Activated CD8-positive, alpha-beta T cell treated with anti-CD3 and anti-CD28 coated beads, Interleukin-2, amount 10 ng/mL, durations not matched to agents 7 days and 5 days (primary cell): ENCODE measurements around the gene MYG1. TPM values are rescaled to one million over a fixed set of nuclear protein-coding genes. Genes with fewer than 3 reads are reported as not detected.

Source experiments
- ATAC-seq: fragments of 150-1000 bp; cut with Tn5 transposase; one replicate; pipeline ENCODE4 v1.10.0; 2021; ENCODE audit warnings: moderate library complexity
- CTCF ChIA-PET: fragments of 350-600 bp; sonication (Branson Sonifier 250); formaldehyde crosslinking; loops from one replicate; lab custom pipeline; 2021; ENCODE audit warnings: antibody characterized with exemption; lab: Charles Lee
- POLR2A ChIA-PET: fragments of 350-600 bp; sonication (Branson Sonifier 250); formaldehyde crosslinking; loops from one replicate; lab custom pipeline; 2021; ENCODE audit warnings: antibody characterized with exemption; lab: Charles Lee
- DNase-seq: peaks from one replicate; pipeline ENCODE4 v3.0.0-alpha.2; 2020
- H3K27ac Mint-ChIP-seq: one replicate; pipeline ENCODE4 v1.8.0; 2021; ENCODE audit warnings: mild to moderate bottlenecking, mixed read lengths
- H3K27me3 Mint-ChIP-seq: one replicate; pipeline ENCODE4 v1.8.0; 2021; ENCODE audit warnings: low read depth, mixed read lengths
- H3K36me3 Mint-ChIP-seq: one replicate; pipeline ENCODE4 v1.8.0; 2021; ENCODE audit warnings: low read depth, mixed read lengths
- H3K4me1 Mint-ChIP-seq: one replicate; pipeline ENCODE4 v1.8.0; 2021; ENCODE audit warnings: low read depth, mixed read lengths
- H3K4me3 Mint-ChIP-seq: one replicate; pipeline ENCODE4 v1.8.0; 2021; ENCODE audit warnings: mild to moderate bottlenecking, mixed read lengths
- H3K9me3 Mint-ChIP-seq: one replicate; pipeline ENCODE4 v1.8.0; 2022; ENCODE audit warnings: mixed read lengths; ENCODE audit not compliant: insufficient read depth
- total RNA-seq, 2 experiments: library from RNA; stranded (reverse); gene quantifications; one replicate each; pipeline ENCODE4 v1.2.3, GENCODE V29; 2021

MYG1 gene
- total RNA-seq, 2 experiments from 2014 or later: 55.6 to 56.9 TPM

DNA sequence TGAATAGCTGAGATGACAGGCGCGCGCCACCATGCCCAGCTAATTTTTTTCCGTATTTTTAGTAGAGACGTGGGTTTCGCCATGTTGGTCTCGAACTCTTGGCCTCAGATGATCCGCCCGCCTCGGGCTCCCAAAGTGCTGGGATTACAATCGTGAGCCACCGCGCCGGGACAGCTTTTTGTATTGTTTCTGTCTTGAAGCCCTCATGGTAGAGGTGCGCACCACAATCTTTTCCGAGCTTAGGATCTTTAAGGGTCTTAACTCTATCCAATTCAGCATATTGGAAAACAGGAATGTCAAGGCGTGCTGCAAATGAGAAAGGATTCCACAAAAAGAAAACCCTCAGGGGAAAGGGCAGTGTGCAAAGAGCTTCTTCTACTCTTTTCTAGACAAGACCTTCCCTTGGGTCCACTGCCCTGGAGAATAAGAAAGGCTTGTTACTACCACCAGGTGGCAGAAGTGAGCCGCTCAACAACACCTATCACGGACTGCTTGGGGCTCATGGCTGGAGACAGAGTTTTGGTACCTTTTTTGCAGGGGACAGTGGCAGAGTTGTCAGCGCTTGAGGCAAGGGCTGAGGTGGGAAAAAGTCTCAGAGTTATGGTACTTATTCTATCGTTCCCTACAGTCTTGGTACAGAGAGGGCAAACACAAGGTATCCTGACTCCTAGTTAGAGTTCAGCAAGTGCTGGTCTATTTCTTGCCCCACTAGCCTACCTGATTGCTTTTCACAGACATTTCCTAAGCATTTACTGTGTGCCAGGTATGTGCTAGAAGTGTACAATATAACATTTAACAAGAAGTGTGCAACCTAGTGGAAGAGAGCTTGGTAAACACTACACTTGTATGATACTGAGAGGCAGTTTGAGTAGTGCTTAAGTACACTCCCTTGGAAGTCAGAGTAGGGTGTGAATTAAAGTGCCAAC, 53.1 kb downstream of the MYG1 start:
- no peak overlapping the region for H3K4me3 Mint-ChIP-seq
- peaks cover 9% of the 10 kb centered on the region for H3K4me1 Mint-ChIP-seq
- peak overlapping the region; percentile 23 for H3K27ac Mint-ChIP-seq
- CTCF ChIA-PET: interaction anchor here (0.6 to 8.3 kb wide), 60 partner anchors 8 to 286 kb away, joined by 3 to 171 read pairs (median 5); partner anchors contain the start of genes AAAS, AMHR2, NPFF and PRR13
- POLR2A ChIA-PET: interaction anchor here (0.6 to 1.5 kb wide), 9 partner anchors 25 to 88 kb away, joined by 3 to 12 read pairs (median 4); no protein-coding TSS in a partner anchor
- DNase-seq (peak; percentile 92), ATAC-seq (peak; percentile 99)
- no peaks in the 10 kb centered on the region for H3K36me3 Mint-ChIP-seq
- H3K27me3 Mint-ChIP-seq: no peaks in the 10 kb centered on the region
- H3K9me3 Mint-ChIP-seq: no peaks in the 10 kb centered on the region

DNA sequence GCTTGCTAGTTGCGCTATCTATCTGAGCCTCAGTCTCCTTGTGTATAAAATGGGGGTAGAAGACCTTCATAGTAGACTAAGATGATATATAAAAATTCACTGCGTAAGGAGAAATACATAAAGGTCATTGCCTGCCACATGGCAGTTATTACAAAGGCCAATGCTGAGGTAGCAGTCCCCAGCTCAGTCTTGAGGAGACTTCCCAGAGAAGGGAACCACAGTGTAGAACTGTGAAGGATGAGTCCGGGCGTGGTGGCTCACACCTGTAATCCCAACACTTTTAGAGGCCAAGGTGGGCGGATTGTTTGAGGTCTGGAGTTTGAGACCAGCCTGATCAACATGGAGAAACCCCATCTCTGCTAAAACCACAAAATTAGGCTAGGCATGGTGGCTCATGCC, 53.8 kb downstream of the MYG1 start:
- no peaks in the 10 kb centered on the region for H3K27me3 Mint-ChIP-seq
- no peaks in the 10 kb centered on the region for H3K36me3 Mint-ChIP-seq
- ChIA-PET CTCF (interaction anchor here (0.8 to 8.3 kb wide), 25 partner anchors 9 to 250 kb away, joined by 3 to 171 read pairs (median 15); partner anchors contain the start of genes AAAS, AMHR2, NPFF and SOAT2), POLR2A (interaction anchor here (0.7 to 1.5 kb wide), 2 partner anchors 68 to 87 kb away, joined by 3 to 4 read pairs; no protein-coding TSS in a partner anchor)
- DNase-seq: no peak
- no peak overlapping the region for H3K4me3 Mint-ChIP-seq
- H3K27ac Mint-ChIP-seq: no peak overlapping the region
- H3K4me1 Mint-ChIP-seq: peaks cover 9% of the 10 kb centered on the region
- H3K9me3 Mint-ChIP-seq: no peaks in the 10 kb centered on the region
- ATAC-seq: no peak

DNA sequence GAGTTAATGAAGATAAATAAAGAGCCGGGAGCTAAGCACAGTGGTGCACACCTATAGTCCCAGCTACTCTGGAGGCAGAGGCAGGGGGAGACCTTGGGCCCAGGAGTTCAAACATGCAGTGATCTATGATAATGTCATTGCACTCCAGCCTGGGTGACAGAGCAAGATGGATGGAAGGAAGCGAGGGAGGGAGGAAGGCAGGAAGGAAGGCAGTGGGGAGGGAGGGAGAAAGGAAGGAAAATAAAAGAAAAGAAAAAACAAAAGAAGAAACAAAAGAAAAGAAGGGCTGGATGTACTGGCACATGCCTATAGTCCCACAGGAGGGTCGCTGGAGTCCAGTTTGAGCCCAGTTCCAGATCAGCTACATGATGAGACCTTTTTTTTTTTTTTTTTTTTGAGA, 55.6 kb downstream of the MYG1 start:
- H3K4me1 Mint-ChIP-seq: peaks cover 9% of the 10 kb centered on the region
- no peaks in the 10 kb centered on the region for H3K27me3 Mint-ChIP-seq
- ATAC-seq (no peak), DNase-seq (no peak)
- no peaks in the 10 kb centered on the region for H3K9me3 Mint-ChIP-seq
- POLR2A ChIA-PET: no interaction called here
- H3K4me3 Mint-ChIP-seq: no peak overlapping the region
- H3K36me3 Mint-ChIP-seq: no peaks in the 10 kb centered on the region
- CTCF ChIA-PET: interaction anchor here (1.0 to 8.3 kb wide), 5 partner anchors 11 to 153 kb away, joined by 3 to 171 read pairs (median 33); partner anchors contain the start of gene AMHR2
- no peak overlapping the region for H3K27ac Mint-ChIP-seq

Other genes with a start within 250 kb of the MYG1 start
- 1 to 10 TPM; 1.0 to 1.4 TPM for gene TNS2, start 249.6 kb upstream of the MYG1 start, total RNA-seq
- gene SPRYD3, start 220.3 kb upstream of the MYG1 start, total RNA-seq: 10 to 100 TPM; 27.2 to 31.2 TPM
- 1 to 10 TPM; 3.1 to 5.4 TPM for gene IGFBP6, start 202.0 kb upstream of the MYG1 start, total RNA-seq
- gene SOAT2, start 196.2 kb upstream of the MYG1 start, total RNA-seq: 10 to 100 TPM; 10.8 to 13.3 TPM
- 10 to 100 TPM; 28.2 to 31.4 TPM for gene ZNF740, start 119.0 kb upstream of the MYG1 start, total RNA-seq
- gene CSAD, start 118.8 kb upstream of the MYG1 start, total RNA-seq: 10 to 100 TPM; 15.7 to 17.0 TPM
- gene ITGB7, start 92.4 kb upstream of the MYG1 start, total RNA-seq: 100 to 1,000 TPM; 500 to 503 TPM
- 10 to 100 TPM; 44.1 to 45.9 TPM for gene RARG, start 67.5 kb upstream of the MYG1 start, total RNA-seq
- 100 to 1,000 TPM; 126 TPM for gene ESPL1, start 31.4 kb upstream of the MYG1 start, total RNA-seq
- 100 to 1,000 TPM; 292 to 307 TPM for gene PFDN5, start 4.2 kb upstream of the MYG1 start, total RNA-seq
- gene AAAS, start 21.9 kb downstream of the MYG1 start, total RNA-seq: 10 to 100 TPM; 67.5 to 67.9 TPM
- gene SP7, start 36.7 kb downstream of the MYG1 start, total RNA-seq: not detected
- 10 to 100 TPM; 72.2 to 76.5 TPM for gene SP1, start 80.5 kb downstream of the MYG1 start, total RNA-seq
- gene AMHR2, start 124.2 kb downstream of the MYG1 start, total RNA-seq: not detected
- 100 to 1,000 TPM; 220 TPM for gene PRR13, start 142.0 kb downstream of the MYG1 start, total RNA-seq
- gene PCBP2, start 152.4 kb downstream of the MYG1 start, total RNA-seq: 100 to 1,000 TPM; 813 to 836 TPM
- 10 to 100 TPM; 22.7 to 22.9 TPM for gene MAP3K12, start 199.8 kb downstream of the MYG1 start, total RNA-seq
- 10 to 100 TPM; 30.3 to 36.9 TPM for gene TARBP2, start 201.6 kb downstream of the MYG1 start, total RNA-seq
- gene NPFF, start 207.8 kb downstream of the MYG1 start, total RNA-seq: not detected